8988T (cell line): ENCODE data around the gene DERA.
"Not testable (repeated sequence)": the region's sequence is repeated elsewhere in the genome, so short reads cannot be mapped to it uniquely, and the experiment has no call there.

ENCODE experiments used
- DNase-seq: peaks from one replicate; pipeline ENCODE4 v3.0.0; 2011

The DERA gene

GRCh38 chr12:15971211-15971610, 60.1 kb downstream of the DERA start:
- DNase-seq, result no peak

DNA sequence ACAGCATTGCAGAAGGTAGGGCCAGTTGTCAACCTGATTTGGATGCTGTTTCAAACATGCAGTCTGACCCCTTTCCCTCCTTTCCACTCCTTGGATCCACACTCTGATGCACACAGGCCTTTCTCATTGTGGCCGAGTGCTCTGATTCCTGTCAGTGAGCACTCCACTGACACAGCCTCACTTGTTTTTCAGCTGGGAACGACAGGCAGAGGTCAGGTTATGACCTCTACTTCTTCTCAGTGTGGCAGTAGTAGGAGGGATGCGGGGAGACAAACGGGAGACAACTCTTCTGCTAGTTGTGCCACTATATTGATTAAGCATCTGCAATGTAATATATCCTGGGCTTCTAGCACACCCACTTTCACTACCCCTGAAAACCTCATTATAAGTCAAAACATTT, 61.8 kb downstream of the DERA start:
- no peak for DNase-seq

DNA sequence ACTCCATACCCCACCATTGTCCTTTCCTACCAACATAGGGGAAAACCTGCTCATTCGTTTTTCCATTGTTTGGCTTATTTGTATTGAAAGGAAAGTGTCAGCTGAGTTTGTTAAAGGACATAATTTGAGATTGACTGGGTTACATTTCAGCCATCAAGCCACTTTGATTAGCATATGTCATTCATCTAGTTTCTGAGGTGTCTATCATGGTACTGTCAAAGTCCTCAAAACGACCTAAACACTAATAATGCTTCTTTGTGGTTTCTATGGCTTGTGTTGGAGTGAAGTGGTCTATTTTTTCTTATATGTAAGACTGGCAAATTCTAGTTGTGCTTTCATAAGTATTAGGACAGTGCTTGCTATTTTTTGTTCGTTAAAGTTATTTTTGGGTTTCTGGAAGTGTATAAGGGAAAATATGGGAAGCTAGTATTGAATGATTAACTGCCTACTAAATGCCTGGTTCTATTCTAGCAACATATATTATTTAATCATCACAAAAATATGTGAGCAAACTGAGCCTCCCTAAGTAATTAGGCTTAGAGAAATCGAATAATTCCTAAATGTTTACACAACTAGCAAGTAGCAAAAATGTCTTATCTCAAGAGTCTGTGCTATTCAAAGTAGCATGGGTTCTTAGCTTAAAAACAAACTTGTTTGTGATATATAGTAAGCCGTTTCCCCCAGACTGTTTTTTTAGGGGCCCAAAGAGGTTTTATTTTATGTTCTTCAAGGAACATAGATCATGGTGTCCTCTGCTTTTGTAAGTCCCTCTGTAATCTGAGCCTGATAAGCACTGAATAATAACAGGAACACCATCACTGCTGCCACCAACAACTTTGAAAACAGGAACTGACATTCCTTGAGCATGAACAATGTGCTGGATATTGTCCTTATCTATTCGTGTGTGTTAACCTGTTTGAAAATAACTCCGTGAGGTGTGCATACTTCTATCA, 67.1 kb downstream of the DERA start:
- no peak for DNase-seq

- DNase-seq, result peak; percentile 34
Observed at GRCh38 chr12:15979096-15980092, 68.3 kb downstream of the DERA start.

- no peak for DNase-seq
Observed at GRCh38 chr12:15982071-15982470, 70.9 kb downstream of the DERA start.

DNA sequence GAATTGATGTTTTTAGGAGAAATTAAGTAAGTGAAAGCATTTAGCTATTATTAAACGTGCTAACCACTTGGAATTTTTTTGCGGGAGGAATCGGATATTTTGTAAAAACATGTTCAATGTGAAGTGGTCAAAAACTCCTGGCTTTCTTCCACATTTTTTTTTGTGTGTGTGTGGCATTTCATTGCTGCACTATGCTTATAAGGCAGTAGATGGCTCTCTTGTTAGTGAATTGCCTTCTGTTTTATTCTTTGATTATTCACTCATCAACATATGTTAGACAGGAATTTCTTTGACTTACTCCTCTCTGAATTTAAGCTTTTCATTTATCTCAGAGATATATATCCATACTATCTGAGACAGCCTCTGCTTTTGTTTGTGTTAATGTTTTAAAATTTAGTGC, 71.3 kb downstream of the DERA start:
- DNase-seq, result no peak

- DNase-seq, result no peak
Observed at GRCh38 chr12:15982921-15983320, 71.8 kb downstream of the DERA start.

GRCh38 chr12:15984097-15984800, 73.1 kb downstream of the DERA start:
- no peak for DNase-seq

DNA sequence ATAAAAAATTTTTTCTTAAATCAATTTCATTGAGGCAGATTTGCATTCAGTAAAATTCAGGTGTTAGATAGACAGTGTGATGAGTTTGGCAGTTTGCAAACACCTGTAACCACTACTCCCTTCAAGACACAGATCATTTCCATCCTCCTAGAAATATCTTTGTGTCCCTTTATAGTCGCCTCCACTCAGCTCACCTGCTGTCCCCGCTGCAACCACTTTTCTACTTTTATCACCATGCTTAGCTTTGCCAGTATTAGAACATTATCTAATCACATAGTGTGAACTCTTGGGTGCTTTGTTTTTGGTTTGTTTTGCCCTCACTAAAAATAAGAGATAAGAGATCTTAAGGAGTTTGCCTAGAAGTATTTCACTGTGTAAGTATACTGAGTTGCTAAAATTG, 73.8 kb downstream of the DERA start:
- no peak for DNase-seq

- DNase-seq, result no peak
Observed at GRCh38 chr12:15987696-15988095, 76.6 kb downstream of the DERA start.

GRCh38 chr12:15988983-15989755, 78.0 kb downstream of the DERA start:
- DNase-seq, result no peak

- no peak for DNase-seq
Observed at GRCh38 chr12:15995801-15996200, 84.7 kb downstream of the DERA start.

GRCh38 chr12:15996254-15996653, 85.1 kb downstream of the DERA start:
- DNase-seq, result no peak

DNA sequence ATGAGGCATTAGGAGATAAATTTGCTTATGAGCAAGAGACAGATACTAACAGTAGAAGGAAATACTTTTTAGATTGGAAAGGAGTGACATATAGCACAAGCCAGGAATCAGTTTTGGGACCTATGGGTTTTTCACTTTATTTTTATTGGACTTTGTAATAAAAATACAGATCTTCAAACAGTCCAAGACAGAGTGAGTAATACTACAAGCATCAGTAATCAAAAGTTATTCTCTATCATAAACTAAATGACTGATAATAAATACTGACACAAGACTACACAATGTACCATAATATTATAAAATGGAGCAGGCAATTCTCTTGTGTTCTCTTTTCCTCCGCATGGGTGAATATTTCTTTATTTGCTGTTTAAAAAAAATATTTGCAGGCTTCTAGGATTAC, 85.8 kb downstream of the DERA start:
- no peak for DNase-seq

DNA sequence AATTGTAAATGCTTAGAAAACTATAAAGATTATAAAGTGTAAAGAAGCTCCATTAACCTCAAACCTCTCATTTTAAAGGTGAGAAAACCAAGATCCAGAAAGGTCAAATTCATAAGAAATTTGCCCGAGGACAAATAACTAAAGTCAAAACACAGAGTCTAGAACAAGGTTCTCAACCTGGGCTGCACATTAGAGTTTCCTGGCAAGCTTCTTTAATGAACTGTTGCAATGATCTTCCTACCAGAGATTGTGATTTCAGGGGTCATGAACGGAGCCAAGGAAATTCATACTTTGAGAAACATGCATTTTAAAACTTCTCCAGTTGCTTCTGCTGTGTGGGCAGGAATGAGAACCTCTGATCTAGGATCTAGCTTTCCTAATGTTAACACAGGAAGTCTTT, 86.8 kb downstream of the DERA start:
- no peak for DNase-seq

DNA sequence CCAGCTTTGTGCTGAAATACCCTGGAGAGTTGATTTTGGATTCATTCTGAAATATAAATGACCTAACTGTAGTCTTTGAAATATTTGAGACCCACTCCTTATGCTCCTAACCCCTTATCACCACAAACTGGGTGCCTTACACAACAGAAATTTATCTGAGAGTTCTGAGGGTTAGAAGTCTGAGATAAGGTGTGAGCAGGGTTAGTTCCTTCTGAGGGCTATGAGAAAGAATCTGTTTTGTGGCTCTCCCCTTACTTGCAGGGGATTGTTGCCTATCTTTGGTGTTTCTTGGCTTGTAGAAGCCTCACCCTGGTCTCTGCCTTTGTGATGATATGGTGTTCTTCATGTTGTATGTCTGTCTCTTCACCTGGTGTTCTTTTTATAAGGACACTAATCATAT, 91.7 kb downstream of the DERA start:
- DNase-seq, result no peak

GRCh38 chr12:16003460-16003859, 92.3 kb downstream of the DERA start:
- no peak for DNase-seq

DNA sequence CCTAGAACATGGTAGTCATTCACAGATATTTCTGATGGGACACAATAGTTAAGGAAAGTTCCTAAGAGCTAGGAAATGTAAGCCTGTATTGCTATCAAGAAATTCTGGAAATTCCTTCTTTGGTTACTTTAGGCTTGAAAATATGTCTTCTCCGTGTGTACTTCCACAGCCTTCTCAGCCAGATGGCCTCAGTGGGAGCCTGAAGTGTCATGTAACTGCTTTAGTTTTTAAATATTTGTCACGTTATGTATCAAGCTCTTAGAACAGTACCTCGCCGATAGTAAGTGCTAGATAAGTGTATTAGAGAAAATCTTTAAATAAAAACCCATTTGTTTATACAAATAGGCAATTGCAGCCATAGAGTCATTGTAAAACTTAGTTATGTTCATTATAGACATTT, 95.6 kb downstream of the DERA start:
- DNase-seq, result no peak

DNA sequence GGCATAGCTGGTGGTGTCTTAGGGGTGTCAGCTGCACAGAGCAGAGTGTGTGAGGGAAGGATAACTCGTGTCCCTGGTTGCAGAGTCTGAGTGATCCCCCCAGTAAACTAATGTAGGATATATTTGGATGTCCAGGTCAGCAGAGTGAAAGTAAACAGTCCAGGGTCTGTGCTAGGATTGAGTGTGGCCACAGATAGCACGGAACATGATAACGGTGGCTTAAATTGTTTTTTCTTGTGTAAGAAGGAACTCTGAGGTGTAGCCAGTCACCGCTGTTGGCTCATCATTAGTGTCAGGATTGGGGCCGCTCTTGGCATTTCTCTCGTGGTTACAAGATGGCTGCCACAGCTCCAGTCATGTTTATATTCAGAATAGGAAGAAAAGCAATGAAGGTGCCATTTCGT, 97.3 kb downstream of the DERA start:
- DNase-seq, result no peak

DNA sequence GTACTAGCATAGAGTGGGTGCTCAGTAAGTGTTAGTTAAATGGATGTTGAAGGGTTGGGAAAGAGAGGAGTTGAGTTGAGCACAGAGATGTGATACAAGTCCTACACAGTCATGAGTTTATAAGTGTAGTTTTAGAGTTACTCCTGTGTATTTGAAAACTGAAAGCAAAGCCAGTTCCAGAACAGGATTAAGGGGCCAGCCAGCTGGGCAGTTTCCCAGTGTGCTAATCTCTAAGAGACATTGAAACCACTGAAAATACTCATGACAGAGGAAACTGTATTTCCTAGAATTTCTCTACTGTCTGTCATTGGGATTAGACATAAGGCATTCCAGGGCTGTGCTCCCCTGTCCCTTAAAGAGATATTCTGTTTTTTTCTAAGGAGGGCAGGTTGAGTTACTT, 101.0 kb downstream of the DERA start:
- DNase-seq, result no peak

GRCh38 chr12:16013722-16014121, 102.6 kb downstream of the DERA start:
- DNase-seq, result not testable (repeated sequence)

- not testable (repeated sequence) for DNase-seq
Observed at GRCh38 chr12:16014394-16014793, 103.3 kb downstream of the DERA start.
